GM12891 (cell line): ENCODE data around the gene RYR1.

Experiments used
- POLR2A ChIP-seq: IDR thresholded peaks from 2 replicates; pipeline ENCODE4 v1.6.1; 2011; ENCODE audit warnings: low read depth, low read length, control low read depth
- POLR2AphosphoS5 ChIP-seq: IDR thresholded peaks from 2 replicates; pipeline ENCODE4 v1.6.1; 2011; ENCODE audit warnings: low read depth, low read length, control low read depth

DNA sequence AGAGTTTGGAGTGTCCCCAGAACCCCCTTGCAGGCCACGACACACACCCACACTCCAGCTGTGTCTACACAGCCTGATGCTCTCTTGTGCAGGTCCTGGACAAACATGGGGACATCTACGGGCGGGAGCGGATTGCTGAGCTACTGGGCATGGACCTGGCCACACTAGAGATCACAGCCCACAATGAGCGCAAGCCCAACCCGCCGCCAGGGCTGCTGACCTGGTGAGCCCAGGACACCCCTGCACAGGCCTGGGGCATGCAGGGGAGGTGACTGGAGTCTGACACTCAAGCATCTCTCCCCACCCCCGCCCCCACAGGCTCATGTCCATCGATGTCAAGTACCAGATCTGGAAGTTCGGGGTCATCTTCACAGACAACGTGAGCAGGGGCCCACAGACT, 144.3 kb downstream of the RYR1 start:
- TF ChIP-seq POLR2AphosphoS5 (no peak), POLR2A (no peak)
